Pancreas (tissue), 10 donors: ENCODE data around the gene PBX4. TPM values are rescaled to one million over a fixed set of nuclear protein-coding genes. Genes with fewer than 3 reads are reported as not detected.

Experiments
- ATAC-seq, 4 donors: fragments of 200-7000 bp; cut with Tn5 transposase; one replicate each; pipeline versions ENCODE4 v1.8.0 to v1.9.1; 2020; ENCODE audit warnings: mild to moderate bottlenecking in 4 of 4, moderate library complexity in 4 of 4
- DNase-seq, 6 donors: peaks; one replicate each; pipeline ENCODE4 v3.0.0-alpha.2; 2020
- FAIRE-seq: peaks from 2 replicates; lab custom pipeline; 2012; peaks lifted over from hg19 to GRCh38; lab: Jason Lieb, UNC
- H3K27ac ChIP-seq, 4 donors: fragments of 200-600 bp; sonication (generic); 1 replicate in 3 of 4; 2 replicates in 1 of 4; pipeline versions ENCODE4 v1.5.0 to v1.8.0; 2020
- H3K27me3 ChIP-seq, 4 donors: fragments of 200-600 bp; one replicate each; pipeline ENCODE4 v1.8.0; 2021
- H3K36me3 ChIP-seq, 3 donors: fragments of 200-600 bp; sonication (generic) in 1 of 3; one replicate each; pipeline versions ENCODE4 v1.5.0 to v1.8.0; 2020 to 2021
- H3K4me1 ChIP-seq, 3 donors: fragments of 200-600 bp; one replicate each; pipeline ENCODE4 v1.8.0; 2021
- H3K4me3 ChIP-seq, 4 donors: fragments of 200-600 bp; sonication (generic) in 2 of 4; one replicate each; pipeline versions ENCODE4 v1.5.0 to v1.8.0; 2020 to 2021
- H3K9me3 ChIP-seq, 4 donors: fragments of 200-600 bp; one replicate each; pipeline ENCODE4 v1.8.0; 2021
- WGBS, 2 donors: extraction: QIAGEN DNeasy Blood & Tissue Kit; methylation state at CpG; one replicate each; pipeline ENCODE4 v1.1.7; 2013; 5-methylcytosine and 5-hydroxymethylcytosine counted together
- intact Hi-C, 3 donors: fragments of 100-400 bp; cut with DNase I; formaldehyde crosslinking; loops; one replicate each; pipeline versions ENCODE4 v1.11.1 to v1.14.2; 2022
- polyA plus RNA-seq, 2 donors: library from polyadenylated mRNA; stranded (reverse); fragments of 200-250 nt; gene quantifications; one replicate each; pipeline ENCODE4 v1.2.3, GENCODE V29; 2013
- total RNA-seq, 6 donors: library from RNA; stranded (reverse); fragmentation: NEBNext Ultra II Directional in 4 of 6; extraction: Animal tissue kit (Norgen Biotek cat#: 25700) in 4 of 6; gene quantifications; one replicate each; pipeline versions ENCODE4 v1.2.1 to v1.2.4, GENCODE V29; 2021 to 2023
- TF ChIP-seq, protein P1 (sequence below), 4 donors: fragments of 200-600 bp; sonication (generic) in 3 of 4; IDR thresholded peaks; one replicate each; pipeline versions ENCODE4 v1.5.0 to v1.8.0; 2021; ENCODE audit warnings: antibody characterized with exemption in 4 of 4
- donor health status: healthy with polysubstance abuse.
- donor health status: DM: no; HTN: no; CAD: no; lungs with moderate emphysema.
- donor health status: DM: no; HTN: no; CAD: no.
- donor health status: control.
- donor health status: control.
- donor health status: Bipolar disorder and iron deficiency.
- donor health status: DM: yes; HTN: yes; CAD: no.
- donor health status: DM: no; HTN: no; CAD: no.
- donor health status: DM: no; HTN: no; CAD: no.
- donor health status: DM: yes; HTN: yes; CAD: no.

PBX4 gene
- total and polyA plus RNA-seq, 8 donors: 0.18 to 4.0 (median 0.49) TPM

DNA sequence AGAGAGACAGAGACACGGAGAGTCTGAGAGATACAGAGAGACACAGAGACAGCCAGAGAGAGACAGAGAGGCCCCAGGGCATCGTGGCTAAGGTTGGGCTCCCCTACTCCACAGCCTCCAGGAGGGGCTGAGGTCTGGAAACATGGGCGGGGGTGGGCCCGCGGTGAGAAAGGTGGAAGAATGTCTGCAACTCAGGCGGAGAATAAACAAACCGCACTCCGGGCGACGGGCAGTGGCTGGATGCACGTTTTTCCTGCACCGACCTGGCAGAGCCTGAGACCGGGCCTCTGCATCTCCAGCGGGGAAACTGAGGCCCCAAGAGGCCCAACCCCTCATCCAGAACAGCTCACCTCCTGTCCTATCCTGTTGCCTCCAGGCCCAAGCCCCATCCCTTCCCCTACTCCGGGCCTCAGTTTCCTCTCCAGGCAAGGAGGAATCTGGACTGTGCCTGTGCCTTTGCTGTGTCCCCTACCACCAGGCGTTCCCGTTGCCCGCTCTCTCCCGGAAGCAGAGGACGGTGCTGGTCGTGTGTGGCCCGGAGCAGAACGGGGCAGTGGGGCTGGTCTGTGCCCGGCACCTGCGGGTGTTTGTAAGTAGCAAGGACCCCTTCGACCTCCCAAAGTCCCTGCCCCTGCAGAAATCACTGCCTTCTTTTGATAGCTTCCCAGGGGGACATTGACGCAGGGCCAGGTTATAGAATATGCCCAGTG is 83.8 kb downstream of the PBX4 start:
- Histone ChIP-seq H3K4me1 (peaks cover 0 to 8% (median 0%) of the 10 kb centered on the region in 3 donors), H3K36me3 (no peaks in the 10 kb centered on the region), H3K9me3 (no peaks in the 10 kb centered on the region), H3K27me3 (peaks cover 0 to 2% (median 0%) of the 10 kb centered on the region in 4 donors), H3K4me3 (no peak overlapping the region), H3K27ac (no peak overlapping the region)
- 58 to 71% methylated on average over 27 of the region's 27 CpGs for whole genome bisulfite sequencing, 2 donors
- intact Hi-C loops: loop anchor here in 2 of 3 donors (5.0 to 10.0 kb wide), 3 partner anchors 108 to 420 kb away; partner anchors contain the start of gene GMIP (in 1 of the 2)
- FAIRE-seq (no peak), DNase-seq (peak in 1 of 6 donors; percentile 9), ATAC-seq (no peak)
- TF ChIP-seq, protein P1, sequence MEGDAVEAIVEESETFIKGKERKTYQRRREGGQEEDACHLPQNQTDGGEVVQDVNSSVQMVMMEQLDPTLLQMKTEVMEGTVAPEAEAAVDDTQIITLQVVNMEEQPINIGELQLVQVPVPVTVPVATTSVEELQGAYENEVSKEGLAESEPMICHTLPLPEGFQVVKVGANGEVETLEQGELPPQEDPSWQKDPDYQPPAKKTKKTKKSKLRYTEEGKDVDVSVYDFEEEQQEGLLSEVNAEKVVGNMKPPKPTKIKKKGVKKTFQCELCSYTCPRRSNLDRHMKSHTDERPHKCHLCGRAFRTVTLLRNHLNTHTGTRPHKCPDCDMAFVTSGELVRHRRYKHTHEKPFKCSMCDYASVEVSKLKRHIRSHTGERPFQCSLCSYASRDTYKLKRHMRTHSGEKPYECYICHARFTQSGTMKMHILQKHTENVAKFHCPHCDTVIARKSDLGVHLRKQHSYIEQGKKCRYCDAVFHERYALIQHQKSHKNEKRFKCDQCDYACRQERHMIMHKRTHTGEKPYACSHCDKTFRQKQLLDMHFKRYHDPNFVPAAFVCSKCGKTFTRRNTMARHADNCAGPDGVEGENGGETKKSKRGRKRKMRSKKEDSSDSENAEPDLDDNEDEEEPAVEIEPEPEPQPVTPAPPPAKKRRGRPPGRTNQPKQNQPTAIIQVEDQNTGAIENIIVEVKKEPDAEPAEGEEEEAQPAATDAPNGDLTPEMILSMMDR (IDR thresholded peaks at IDR 0.05): no peak

DNA sequence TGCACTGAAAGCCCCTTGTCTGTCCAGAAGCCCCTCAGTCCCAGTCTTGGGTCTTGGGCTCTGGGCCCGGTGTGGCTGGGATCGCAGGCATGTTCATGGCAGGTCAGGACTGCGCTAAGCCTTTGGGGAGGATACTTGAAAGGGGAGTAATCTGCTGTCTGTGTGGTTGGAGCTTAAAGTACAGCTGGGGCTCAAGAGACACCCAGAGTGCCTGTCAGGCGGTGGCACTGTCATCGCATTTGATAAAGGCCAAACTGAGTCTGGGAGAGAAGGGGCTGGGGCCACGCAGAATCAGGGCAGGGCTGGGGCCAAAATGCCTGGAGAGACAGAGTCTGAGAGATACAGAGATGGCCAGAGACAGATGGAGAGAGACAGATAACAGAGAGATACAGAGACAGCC is 84.6 kb downstream of the PBX4 start:
- H3K9me3 ChIP-seq: no peaks in the 10 kb centered on the region
- peaks cover 0 to 8% (median 0%) of the 10 kb centered on the region in 3 donors for H3K4me1 ChIP-seq
- no peaks in the 10 kb centered on the region for H3K27me3 ChIP-seq
- FAIRE-seq (no peak), ATAC-seq (no peak), DNase-seq (no peak)
- intact Hi-C loops: loop anchor here in 2 of 3 donors (5.0 to 10.0 kb wide), 3 partner anchors 108 to 421 kb away; partner anchors contain the start of gene GMIP (in 1 of the 2)
- H3K27ac ChIP-seq: no peak overlapping the region
- H3K36me3 ChIP-seq: no peaks in the 10 kb centered on the region
- no peak overlapping the region for H3K4me3 ChIP-seq
- whole genome bisulfite sequencing, 2 donors: 85 to 86% methylated on average over 6 of the region's 6 CpGs
- TF ChIP-seq, protein P1 (IDR thresholded peaks at IDR 0.05): no peak

DNA sequence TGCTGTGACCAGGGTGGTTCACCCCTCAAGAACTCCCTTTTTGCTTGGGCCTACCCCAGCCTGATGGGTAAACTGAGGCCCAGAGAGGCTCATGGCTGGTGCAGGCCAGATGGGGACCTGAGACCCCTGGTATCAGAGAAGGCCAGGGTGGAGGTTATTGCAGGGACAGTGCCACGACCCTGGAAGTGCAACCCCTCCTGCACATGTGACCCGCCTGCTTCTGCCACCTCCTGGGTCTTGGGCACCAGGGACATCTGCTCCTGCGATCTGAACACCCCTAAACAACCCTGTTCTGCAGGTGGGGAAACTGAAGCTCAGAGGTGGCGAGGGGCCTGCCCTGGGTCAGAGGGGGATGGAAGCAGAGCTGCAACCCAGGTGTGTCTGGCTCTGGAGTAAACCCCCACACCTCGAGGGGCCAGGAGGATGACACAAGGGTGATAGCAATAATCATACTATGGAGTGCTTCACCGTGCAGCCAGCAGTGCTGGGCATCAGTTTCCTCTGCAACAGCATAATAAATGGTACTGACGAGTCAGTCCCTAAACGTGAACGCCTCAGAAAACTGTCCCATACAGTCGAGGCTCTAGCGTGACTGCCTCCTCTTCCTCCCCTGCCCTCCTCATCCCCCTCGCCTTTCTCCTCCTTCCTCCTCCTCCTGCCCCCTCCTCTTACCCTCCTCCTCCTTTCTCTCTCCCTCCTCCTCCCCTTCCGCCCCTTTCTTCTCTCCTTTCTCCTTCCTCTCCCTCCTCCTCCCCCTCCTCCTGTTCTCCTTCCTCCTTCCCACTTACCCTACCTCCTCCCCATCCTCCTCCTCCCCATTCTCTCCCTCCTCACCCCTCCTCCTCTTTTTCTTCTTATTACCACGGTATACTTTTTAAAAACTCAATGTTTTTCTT is 85.4 kb downstream of the PBX4 start:
- intact Hi-C loops: loop anchor here in 2 of 3 donors (5.0 to 10.0 kb wide), 3 partner anchors 109 to 422 kb away; partner anchors contain the start of gene GMIP (in 1 of the 2)
- TF ChIP-seq, protein P1 (IDR thresholded peaks at IDR 0.05): no peak
- WGBS, 2 donors: 67 to 78% methylated on average over 14 of the region's 14 CpGs
- no peak for FAIRE-seq
- H3K27me3 ChIP-seq: no peaks in the 10 kb centered on the region
- H3K4me3 ChIP-seq: no peak overlapping the region
- no peak for DNase-seq
- no peaks in the 10 kb centered on the region for H3K9me3 ChIP-seq
- H3K36me3 ChIP-seq: peaks cover 0 to under 1% (median 0%) of the 10 kb centered on the region in 3 donors
- H3K27ac ChIP-seq: no peak overlapping the region
- peaks cover 0 to 1% (median 0%) of the 10 kb centered on the region in 3 donors for H3K4me1 ChIP-seq
- ATAC-seq: no peak

DNA sequence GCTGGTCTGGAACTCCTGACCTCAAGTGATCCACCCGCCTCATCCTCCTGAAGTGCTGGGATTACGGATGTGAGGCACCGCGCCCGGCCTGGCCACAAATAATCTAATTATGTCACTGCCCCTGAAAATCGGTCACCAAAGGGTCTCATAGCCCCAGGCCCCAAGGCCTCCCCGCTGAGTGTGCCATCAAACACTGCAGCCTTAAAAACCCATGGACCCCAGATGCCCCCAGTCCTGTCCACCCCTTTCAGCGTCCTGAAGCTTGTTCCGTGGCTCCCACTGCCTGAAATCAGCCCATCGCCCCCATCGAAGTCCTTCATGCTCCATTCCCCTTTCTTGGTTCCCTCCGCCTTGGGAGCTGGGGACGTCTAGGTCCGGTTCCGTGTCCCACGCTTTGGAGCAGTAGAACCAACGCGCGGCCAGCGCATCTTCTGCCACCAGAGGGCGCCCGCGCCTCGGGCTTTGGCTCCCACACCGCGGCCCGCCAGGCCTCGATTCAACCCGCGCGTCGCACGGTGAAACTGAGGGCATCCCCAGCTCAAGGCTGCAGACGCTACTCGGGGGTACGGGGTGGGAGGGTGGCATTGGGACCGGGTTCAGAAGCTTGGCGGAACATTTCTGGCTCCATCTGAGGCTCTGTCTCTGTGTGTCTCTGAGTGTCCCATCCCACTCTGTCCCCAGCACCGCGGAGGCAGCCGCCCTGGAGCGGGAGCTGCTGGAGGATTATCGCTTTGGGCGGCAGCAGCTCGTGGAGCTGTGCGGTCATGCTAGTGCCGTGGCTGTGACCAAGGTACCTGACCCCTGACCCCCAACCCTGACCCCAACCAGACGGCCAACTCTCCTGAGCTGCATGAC is 86.3 kb downstream of the PBX4 start:
- DNase-seq (peak; percentile 63 to 98 (median 84)), ATAC-seq (peak; percentile 86 to 90 (median 88)), FAIRE-seq (no peak)
- H3K4me3 ChIP-seq: no peak overlapping the region
- H3K27ac ChIP-seq: no peak overlapping the region
- peaks cover 0 to 8% (median 0%) of the 10 kb centered on the region in 3 donors for H3K36me3 ChIP-seq
- H3K9me3 ChIP-seq: no peaks in the 10 kb centered on the region
- H3K4me1 ChIP-seq: no peaks in the 10 kb centered on the region
- intact Hi-C loops: loop anchor here in 2 of 3 donors (5.0 to 10.0 kb wide), 3 partner anchors 110 to 423 kb away; partner anchors contain the start of gene GMIP (in 1 of the 2)
- 21% methylated on average over 48 of the region's 48 CpGs for WGBS, 2 donors
- TF ChIP-seq, protein P1 (IDR thresholded peaks at IDR 0.05): peak; percentile 89 to 94 (median 92)
- no peaks in the 10 kb centered on the region for H3K27me3 ChIP-seq
